Gastrocnemius medialis (tissue), 4 donors: ENCODE measurements around the gene CACNA2D3. TPM values are rescaled to one million over a fixed set of nuclear protein-coding genes. Genes with fewer than 3 reads are reported as not detected.
"Not testable (repeated sequence)": the region's sequence is repeated elsewhere in the genome, so short reads cannot be mapped to it uniquely, and the experiment has no call there.

Experiments
- ATAC-seq, 2 donors: fragments of 150-250 bp; one replicate each; pipeline ENCODE4 v1.9.1; 2016
- DNase-seq, 2 donors: peaks; one replicate each; pipeline ENCODE4 v3.0.0-alpha.2; 2019
- H3K27ac ChIP-seq, 4 donors: fragments of 200-600 bp; sonication (generic); 1 replicate in 1 of 4; 2 replicates in 3 of 4; pipeline ENCODE4 v1.5.1; 2016 to 2018; ENCODE audit warnings: mild to moderate bottlenecking in 2 of 4, moderate library complexity in 1 of 4
- H3K27me3 ChIP-seq, 3 donors: fragments of 200-600 bp; sonication (generic) in 2 of 3; 1 replicate in 1 of 3; 2 replicates in 2 of 3; pipeline versions ENCODE4 v1.5.1 to v1.6.0; 2016 to 2019; ENCODE audit warnings: mild to moderate bottlenecking in 1 of 3, moderate library complexity in 1 of 3
- H3K36me3 ChIP-seq, 2 donors: fragments of 200-600 bp; sonication (generic) in 1 of 2; one replicate each; pipeline ENCODE4 v1.5.1; 2017 to 2018
- H3K4me1 ChIP-seq, 2 donors: fragments of 200-600 bp; sonication (generic) in 1 of 2; one replicate each; pipeline ENCODE4 v1.5.1; 2016 to 2017; ENCODE audit warnings: mild to moderate bottlenecking in 2 of 2
- H3K4me3 ChIP-seq, 4 donors: fragments of 200-600 bp; sonication (generic) in 3 of 4; 1 replicate in 1 of 4; 2 replicates in 3 of 4; pipeline ENCODE4 v1.5.1; 2016 to 2019; ENCODE audit warnings: mild to moderate bottlenecking in 2 of 4
- H3K9me3 ChIP-seq, 3 donors: fragments of 200-600 bp; sonication (generic) in 2 of 3; 1 replicate in 1 of 3; 2 replicates in 2 of 3; pipeline ENCODE4 v1.5.1; 2016 to 2019
- CTCF ChIP-seq, 5 experiments: fragments of 450-650 bp in 3 of 5; fragments of 200-600 bp in 2 of 5; sonication (generic) in 2 of 5; IDR thresholded peaks in 4 of 5; conservative IDR thresholded peaks in 1 of 5; 1 replicate in 4 of 5; 2 replicates in 1 of 5; pipeline ENCODE4 v1.5.1; 2016 to 2019; ENCODE audit warnings: antibody characterized with exemption in 5 of 5, mild to moderate bottlenecking in 3 of 5, moderate library complexity in 3 of 5
- POLR2A ChIP-seq, 2 donors: fragments of 450-650 bp; IDR thresholded peaks; one replicate each; pipeline ENCODE4 v1.6.1; 2017; ENCODE audit warnings: antibody characterized with exemption in 2 of 2, mild to moderate bottlenecking in 2 of 2, moderate library complexity in 2 of 2
- in situ Hi-C, 4 donors: fragments of 200-750 bp; cut with MboI; loops; one replicate each; pipeline versions ENCODE4 v1.15.0 to v1.8.0; 2017; ENCODE audit warnings: low sequenced_read_pairs in 4 of 4
- intact Hi-C: fragments of 100-400 bp; cut with DNase I; formaldehyde crosslinking; loops from one replicate; pipeline ENCODE4 v1.15.1; 2023; ENCODE audit warnings: low total_unique reads
- total RNA-seq, 4 donors: library from RNA; depleted of rRNA; stranded (reverse); fragments of >200 nt; gene quantifications; one replicate each; pipeline versions ENCODE4 v1.1.0 to v1.2.3, GENCODE V29; 2016

Gene CACNA2D3
- total RNA-seq, 4 donors from 2014 or later: 4.7 to 14.4 (median 7.1) TPM

- Histone ChIP-seq H3K27ac (no peak overlapping the region), H3K4me3 (no peak overlapping the region), H3K9me3 (no peaks in the 10 kb centered on the region), H3K27me3 (no peaks in the 10 kb centered on the region), H3K36me3 (no peaks in the 10 kb centered on the region), H3K4me1 (no peaks in the 10 kb centered on the region)
- no peak for TF ChIP-seq CTCF (IDR thresholded peaks at IDR 0.05 in 4 of 5, conservative IDR thresholded peaks at IDR 0.05 in 1 of 5)
- no peak for TF ChIP-seq POLR2A (IDR thresholded peaks at IDR 0.05)
- no peak for DNase-seq
- intact Hi-C loops (no loop called here), in situ Hi-C loops (no loop called here)
- ATAC-seq: no peak
Observed at GRCh38 chr3:54634122-54634469, 511.7 kb downstream of the CACNA2D3 start.

GRCh38 chr3:54639790-54640372 lies 517.5 kb downstream of the CACNA2D3 start:
- H3K9me3 ChIP-seq, DNase-seq, H3K4me1 ChIP-seq, H3K36me3 ChIP-seq, intact Hi-C loops, ATAC-seq, H3K27ac ChIP-seq, in situ Hi-C loops, H3K4me3 ChIP-seq, H3K27me3 ChIP-seq: not testable (repeated sequence)

- Histone ChIP-seq H3K9me3 (no peaks in the 10 kb centered on the region), H3K36me3 (no peaks in the 10 kb centered on the region), H3K27ac (no peak overlapping the region), H3K4me1 (no peaks in the 10 kb centered on the region), H3K4me3 (no peak overlapping the region), H3K27me3 (no peaks in the 10 kb centered on the region)
- in situ Hi-C loops (no loop called here), intact Hi-C loops (no loop called here)
- ATAC-seq (no peak), DNase-seq (no peak)
- no peak for TF ChIP-seq POLR2A (IDR thresholded peaks at IDR 0.05)
- no peak for TF ChIP-seq CTCF (IDR thresholded peaks at IDR 0.05 in 4 of 5, conservative IDR thresholded peaks at IDR 0.05 in 1 of 5)
Observed at GRCh38 chr3:54641226-54642014, 519.1 kb downstream of the CACNA2D3 start.

GRCh38 chr3:54642147-54642546 lies 519.8 kb downstream of the CACNA2D3 start:
- DNase-seq: no peak
- Histone ChIP-seq H3K4me3 (no peak overlapping the region), H3K27ac (no peak overlapping the region), H3K4me1 (no peaks in the 10 kb centered on the region), H3K9me3 (no peaks in the 10 kb centered on the region), H3K36me3 (no peaks in the 10 kb centered on the region), H3K27me3 (no peaks in the 10 kb centered on the region)
- TF ChIP-seq POLR2A (IDR thresholded peaks at IDR 0.05): no peak
- no peak for TF ChIP-seq CTCF (IDR thresholded peaks at IDR 0.05 in 4 of 5, conservative IDR thresholded peaks at IDR 0.05 in 1 of 5)
- in situ Hi-C loops (no loop called here), intact Hi-C loops (no loop called here)
- no peak for ATAC-seq

- TF ChIP-seq CTCF (IDR thresholded peaks at IDR 0.05 in 4 of 5, conservative IDR thresholded peaks at IDR 0.05 in 1 of 5): no peak
- no peak for TF ChIP-seq POLR2A (IDR thresholded peaks at IDR 0.05)
- no peak overlapping the region for H3K4me3 ChIP-seq
- H3K4me1 ChIP-seq: no peaks in the 10 kb centered on the region
- ATAC-seq (no peak), DNase-seq (no peak)
- H3K9me3 ChIP-seq: no peaks in the 10 kb centered on the region
- no peaks in the 10 kb centered on the region for H3K36me3 ChIP-seq
- intact Hi-C loops (no loop called here), in situ Hi-C loops (no loop called here)
- H3K27me3 ChIP-seq: no peaks in the 10 kb centered on the region
- H3K27ac ChIP-seq: no peak overlapping the region
Observed at GRCh38 chr3:54647721-54648120, 525.4 kb downstream of the CACNA2D3 start.
